ENCODE measurements around the gene CAPZA1.

GRCh38 chr1:112692681-112693080 is 73.0 kb downstream of the CAPZA1 start:
- no peak for TF ChIP-seq CTCF (conservative IDR thresholded peaks at IDR 0.05; ENCODE audit: low read length)
- TF ChIP-seq EZH2phosphoT487 (IDR thresholded peaks at IDR 0.05; ENCODE audit: borderline replicate concordance, low read depth, low read length) = no peak

All from OCI-LY7 (cell line).